ENCODE data around the gene TNPO1.
A peak's percentile ranks its signal among the peaks of the same experiment; 100 is the strongest.
"Not testable (repeated sequence)": the region's sequence is repeated elsewhere in the genome, so short reads cannot be mapped to it uniquely, and the experiment has no call there.

TNPO1 gene

DNA sequence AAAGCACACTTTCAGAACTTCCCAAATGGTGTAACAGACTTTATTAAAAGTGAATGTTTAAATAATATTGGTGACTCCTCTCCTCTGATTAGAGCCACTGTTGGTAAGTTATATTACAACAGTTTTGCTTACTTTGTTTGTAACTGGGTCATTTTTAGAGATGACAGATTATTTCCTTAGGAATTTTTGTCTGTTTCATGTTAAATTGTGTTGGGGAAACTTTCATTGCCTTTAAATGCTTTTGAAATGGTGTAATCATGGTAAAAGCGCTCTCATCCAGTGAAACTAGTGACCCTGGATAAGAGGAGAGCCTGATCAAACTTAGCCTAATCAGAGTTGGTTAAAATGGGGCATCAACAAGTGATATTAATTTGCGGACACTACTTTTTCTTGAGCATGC, 39.4 kb downstream of the TNPO1 start:
- DNase-seq = no peak

DNA sequence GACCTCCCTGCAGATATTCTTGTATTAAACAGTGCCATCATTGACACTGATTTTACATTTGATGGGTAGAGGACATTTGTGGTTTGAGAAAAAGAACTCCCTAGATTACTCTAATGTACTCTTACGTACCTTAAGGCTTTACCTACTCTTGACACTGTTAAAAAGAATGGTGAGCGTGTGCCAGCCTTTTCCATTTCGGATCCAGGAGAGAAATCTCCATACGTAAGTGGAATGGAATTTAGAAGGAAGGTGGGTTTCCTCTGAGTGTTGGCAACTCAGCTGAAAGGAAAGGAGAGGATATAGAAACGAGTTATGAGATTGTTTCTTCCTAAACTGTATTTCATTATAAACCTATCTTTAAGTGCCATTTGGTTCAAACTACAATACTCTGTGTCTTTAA, 40.9 kb downstream of the TNPO1 start:
- peak; percentile 50 for DNase-seq

DNA sequence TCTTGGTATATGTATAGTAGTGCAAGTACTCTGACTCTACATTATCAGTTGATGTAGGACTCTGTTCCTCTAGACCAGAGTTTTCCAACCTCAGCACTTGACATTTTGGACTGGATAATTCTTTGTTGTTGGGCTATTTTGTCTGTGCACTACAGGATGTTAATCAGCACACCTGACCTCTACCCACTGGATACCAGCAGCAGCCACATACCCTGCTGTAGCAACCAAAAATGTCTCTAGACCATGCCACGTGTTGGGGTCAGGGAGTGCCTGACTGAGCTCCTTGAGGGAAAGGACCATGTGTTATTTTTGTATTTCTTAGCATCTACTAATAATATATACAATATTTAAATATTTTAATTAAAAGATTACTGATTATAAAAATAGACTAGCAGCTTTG, 42.7 kb downstream of the TNPO1 start:
- no peak for DNase-seq

DNA sequence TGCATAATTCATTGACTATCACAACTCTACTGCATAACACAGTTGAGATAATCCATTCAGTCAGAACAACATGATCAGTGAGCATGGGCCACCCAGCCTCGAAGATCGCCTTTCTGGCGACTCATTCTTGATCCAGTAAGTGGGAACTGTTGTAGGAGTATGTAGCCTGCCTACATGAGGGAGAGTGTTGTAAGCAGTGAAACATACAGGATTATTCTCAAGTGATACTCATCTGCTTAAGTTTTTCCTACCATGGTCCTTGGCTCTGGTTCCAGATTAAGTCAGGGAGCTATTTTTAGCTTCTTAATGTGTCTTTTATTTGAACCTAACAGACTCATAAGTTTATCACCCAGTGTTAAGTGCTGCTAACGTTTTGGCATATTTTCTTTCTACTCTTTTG, 44.0 kb downstream of the TNPO1 start:
- DNase-seq = no peak

DNA sequence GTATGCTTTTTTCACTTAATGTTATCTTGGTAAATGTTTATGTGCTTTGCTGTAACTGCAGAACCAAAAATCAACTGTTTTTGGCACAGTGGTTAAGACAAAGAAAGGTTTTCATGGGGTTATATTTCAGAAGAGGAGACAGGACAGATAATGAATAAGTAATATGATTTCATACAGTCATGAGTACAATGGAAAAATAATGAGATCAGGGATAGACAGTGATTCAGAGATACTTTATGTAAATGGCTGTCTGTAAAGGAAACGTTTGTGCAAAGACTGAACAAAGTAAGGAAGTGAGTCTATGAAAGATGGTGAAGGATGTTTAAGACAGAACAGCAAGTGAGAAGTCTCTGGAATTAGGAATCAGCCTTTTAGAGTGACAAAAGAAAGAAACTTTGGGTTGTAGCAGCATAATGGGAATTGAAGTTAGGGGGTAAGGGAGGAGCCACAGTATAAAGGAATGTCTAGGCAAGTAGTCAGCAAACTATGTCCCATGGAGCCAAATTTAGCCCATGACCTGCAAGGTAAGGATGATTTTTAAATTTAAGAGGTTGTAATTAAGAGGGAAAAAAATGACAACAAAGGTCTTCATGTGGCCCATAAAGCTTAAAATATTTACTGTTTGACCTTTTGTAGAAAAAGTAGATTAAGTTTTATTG, 55.0 kb downstream of the TNPO1 start:
- no peak for DNase-seq

DNA sequence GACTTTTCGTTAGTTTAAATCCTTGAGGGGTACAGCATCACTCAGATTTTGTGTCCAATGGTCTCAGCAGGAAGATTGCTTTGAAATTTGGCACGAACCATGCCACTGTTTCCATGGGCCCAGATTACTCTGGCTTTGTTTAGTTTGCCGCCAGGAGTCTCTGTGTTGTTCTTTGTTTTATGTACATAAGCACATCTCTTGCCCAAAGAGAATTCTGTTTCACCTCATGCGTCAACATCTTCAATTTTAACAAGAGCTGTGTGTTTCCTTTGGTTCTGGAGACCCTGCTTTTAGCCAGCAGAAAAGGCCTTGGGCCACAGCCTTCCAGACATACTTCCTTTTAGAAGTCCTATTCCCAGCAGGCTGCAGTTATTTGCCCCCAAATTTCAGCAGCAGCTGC, 62.4 kb downstream of the TNPO1 start:
- DNase-seq = no peak

DNA sequence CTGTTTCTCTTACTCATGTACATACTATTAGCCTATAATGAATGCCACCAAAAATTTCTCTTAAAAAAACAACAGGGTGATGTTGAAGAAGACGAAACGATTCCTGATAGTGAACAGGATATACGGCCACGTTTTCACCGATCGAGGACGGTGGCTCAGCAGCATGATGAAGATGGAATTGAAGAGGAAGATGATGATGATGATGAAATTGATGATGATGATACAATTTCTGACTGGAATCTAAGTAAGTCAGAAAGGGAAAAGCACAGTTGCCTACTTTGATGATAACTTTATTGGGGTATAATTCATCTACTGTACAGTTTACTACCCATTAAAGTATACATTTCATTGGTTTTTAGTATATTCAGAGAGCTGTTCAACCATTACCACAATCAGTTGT, 66.5 kb downstream of the TNPO1 start:
- no peak for DNase-seq

DNA sequence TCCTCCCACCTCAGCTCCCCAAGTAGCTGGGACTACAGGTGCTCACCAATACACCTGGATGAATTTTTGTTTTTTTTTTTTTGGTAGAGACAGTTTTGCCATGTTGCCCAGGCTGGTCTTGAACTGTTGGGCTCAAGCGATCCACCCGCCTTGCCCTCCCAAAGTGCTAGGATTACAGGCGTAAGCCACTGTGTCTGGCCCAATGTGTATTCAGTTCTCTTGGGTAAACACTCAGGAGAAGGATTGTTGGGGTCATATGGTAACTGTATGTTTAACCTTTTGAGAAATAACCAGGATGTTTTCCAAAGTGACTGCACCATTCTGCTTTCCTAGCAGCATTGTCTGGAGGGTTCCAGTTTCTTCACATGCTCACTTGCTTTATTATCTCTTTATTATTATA, 67.4 kb downstream of the TNPO1 start:
- no peak for DNase-seq

DNA sequence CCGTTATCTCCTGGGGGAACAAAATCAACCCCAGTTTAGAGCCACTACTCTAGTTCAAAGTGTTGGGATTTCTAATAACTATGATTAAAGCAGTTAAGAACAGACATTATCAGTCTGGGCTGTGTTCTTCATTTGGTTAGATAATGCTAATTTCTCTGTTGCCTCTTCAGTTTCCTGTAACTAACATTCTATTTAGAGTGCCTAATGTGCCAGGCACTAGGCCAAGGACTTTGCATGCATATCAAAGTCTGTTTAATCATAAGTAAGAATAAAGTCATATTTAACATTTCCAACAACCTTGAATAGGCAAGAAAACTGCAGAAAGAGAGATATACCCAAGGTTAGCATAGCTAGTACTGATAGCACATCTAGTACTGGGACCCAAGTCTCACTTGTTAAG, 68.4 kb downstream of the TNPO1 start:
- no peak for DNase-seq

DNA sequence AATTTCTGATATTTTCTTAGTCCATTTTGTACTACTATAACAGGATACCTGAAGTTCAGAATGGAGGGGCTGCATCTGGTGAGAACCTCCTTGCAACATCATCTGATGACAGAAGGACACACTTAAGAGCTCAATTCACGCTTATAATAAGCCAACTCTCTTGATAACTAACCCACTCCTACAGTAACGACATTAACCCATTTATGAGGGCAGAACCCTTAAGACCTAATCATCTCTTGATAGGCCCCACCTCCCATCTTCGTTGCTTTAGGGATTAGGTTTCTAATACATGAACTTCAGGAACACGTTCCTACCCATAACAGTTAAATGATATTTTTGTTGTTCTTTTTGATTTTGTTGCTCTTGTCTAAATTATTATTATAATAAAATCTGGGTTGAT, 69.4 kb downstream of the TNPO1 start:
- no peak for DNase-seq

DNA sequence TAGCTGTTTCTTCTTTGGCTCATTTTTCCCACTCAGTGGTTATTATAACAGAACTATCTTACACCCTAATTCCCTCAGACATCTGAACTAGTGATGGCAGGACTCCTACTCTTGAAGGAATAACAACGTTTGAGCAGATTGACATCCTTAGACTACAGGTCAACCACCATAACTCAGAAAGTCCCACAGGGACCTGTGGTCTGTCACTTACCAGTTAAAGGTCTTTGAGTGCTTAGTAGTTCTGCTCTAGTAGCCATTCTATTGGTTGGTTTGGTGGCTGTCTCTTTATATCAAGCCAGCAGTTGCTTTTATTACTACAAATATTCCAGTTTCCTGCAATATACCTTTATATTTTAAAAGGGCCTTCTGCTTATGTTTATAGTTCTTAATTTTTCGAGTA, 72.1 kb downstream of the TNPO1 start:
- DNase-seq = no peak

DNA sequence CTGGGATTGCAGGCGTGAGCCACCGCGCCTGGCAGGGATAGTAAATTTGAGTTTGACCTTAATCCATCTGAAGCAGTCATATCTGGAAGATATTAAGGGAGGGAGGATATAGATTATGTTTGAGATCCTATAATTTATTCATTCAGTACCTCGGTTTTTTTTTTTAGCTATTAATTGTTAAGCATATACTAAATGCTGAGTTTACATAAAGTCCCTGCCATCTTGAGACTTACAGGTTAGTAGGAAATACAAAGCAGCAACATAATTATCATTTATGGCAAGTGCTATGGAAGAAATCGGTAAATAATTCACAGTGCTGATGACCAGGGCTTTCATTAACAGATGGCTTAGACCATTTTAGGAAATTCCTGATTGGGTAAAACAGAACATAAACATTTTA, 72.9 kb downstream of the TNPO1 start:
- no peak for DNase-seq

DNA sequence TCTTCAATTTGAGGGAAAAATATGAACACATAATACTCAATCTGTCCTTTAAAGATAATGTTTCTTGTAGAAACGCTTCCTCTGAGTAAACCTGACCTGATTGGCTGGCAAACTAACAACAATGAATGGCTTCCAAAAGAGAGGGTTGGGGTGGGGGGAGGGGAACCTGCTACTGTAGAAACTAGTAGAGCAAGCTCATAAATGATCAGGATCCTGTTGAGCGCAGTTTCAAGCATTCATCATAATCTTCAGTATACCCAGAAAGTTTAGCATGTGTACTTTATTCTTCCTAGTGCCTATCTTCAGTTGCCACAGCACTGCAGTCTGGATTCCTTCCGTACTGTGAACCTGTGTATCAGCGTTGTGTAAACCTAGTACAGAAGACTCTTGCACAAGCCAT, 76.4 kb downstream of the TNPO1 start:
- no peak for DNase-seq

DNA sequence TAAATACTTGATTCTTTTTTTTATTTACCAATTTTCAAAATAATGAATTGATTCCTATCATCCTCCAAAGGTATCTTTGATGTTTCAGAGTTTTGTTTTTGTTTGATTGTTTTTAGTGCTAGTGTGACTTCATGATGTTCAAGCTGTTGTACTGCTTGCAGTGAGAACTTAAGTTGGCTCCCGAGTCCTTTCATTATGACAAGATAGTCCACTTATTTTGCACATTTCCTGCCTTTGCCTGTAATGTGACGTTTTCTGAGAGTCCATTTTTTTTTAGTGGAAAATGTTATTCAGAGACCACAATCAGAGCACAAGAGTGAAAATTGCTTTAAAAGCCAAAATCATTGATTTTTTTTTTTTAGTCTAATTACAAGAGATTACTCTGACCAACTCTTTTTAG, 79.3 kb downstream of the TNPO1 start:
- DNase-seq = no peak

DNA sequence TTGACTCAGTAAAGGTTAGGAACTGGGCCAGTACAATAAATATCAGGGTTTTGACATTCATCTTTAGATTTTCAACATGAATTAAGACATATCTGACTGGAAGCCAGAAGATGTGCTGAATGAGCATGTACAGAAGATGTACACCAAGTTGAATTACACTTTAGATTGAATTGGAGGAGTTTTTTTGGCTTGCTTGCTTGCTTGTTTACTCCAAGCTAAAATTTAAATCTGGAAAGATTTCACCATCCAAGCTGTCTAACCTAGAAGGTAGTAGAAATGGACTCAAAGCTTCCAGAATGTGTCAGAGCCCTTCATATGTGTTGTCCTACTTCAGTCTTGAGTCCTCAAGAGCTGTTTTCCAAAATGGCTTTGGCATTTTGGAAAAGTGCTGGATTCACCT, 90.3 kb downstream of the TNPO1 start:
- no peak for DNase-seq

DNA sequence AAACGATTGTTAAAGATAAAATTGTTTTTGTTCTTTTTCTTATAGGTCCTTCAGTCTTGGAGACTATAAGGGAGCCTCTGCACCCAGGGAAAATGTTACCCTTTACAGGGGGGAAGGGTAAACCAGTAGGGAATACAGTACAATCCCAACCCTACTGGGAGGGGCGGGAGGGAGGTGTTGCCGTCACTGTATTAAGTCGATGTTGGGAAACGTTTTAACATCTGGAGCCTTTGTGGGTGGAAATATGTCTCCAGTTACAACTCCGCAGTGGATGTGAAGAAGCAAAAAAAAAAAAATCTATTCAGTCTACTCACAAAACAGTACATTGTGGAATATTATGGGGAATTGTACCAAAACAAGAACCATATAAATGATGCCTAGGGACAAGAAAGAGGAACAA, 92.2 kb downstream of the TNPO1 start:
- DNase-seq = no peak

DNA sequence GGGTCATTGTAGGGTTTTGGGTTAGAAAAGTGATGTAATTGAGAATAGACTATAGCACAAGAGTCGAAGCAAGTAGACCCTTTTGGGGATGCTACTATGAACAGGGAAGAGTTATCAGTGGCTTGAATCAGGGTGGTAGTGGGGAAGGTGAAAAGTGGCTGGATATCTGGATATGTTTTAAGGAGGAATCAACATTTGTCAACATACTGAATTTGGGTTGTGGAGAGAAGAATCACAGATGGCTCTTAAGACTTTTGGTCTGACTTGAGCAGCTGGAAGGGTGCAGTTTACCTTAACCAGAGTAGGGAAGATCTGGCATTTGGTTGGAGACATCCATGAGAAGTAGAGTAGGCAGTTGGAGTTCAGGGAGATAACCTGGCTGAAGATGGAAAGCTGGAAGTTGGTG, 100.9 kb downstream of the TNPO1 start:
- DNase-seq = no peak

DNA sequence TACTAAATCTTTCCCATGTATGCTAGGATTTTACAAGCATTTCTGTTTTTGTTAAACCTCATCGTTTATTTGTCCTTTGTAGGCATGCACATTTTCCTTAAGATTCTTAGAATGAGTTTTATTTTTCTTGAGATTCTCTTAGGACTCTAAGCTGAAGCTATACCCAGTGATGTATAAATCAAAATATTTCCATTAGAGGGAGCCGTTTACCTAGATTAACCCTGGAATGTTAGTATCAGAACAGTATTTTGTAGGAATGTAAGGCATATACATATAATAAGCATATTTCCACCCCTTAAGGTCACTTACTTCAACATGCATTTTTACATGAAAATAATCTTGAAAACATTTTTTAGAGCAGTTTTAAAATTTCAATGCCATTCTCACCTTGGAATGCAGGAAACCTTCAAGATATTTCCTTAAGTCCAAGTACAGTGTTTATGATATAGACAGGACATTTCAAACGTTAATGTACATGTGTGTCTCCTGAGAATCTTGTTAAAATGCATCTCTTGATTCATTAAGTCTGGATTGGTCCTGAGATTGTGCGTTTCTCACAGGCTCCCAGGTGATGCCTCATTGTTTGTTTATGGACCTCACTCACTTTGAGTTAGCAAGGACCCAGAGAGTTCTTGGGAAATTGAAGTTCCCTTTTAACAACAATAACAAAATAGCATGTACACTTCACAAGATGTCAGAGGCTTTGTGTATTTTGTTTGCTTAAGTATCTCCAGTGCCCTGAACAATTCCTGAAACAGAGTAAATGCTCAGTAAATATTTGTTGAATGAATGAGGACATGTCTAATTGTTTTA, 104.4 kb downstream of the TNPO1 start:
- DNase-seq = no peak

DNA sequence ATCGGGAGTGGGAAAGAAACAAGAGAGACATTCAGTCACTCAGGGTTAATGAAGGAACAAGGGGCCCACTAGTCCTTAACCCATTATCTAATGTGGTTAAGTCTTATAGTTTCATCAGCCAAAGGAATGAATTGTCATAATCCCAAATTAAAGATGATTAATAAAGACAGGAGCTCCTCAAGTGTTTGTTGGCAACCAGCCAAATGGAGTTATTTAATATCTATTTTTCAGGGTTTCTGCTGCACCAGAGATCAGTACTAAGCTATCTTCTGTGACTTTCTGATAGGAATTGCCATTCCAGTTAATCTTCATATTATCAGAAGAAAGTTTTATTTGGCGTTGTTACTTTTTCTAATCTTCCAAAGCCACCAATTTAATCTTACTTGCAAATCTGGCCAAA, 105.4 kb downstream of the TNPO1 start:
- no peak for DNase-seq

DNA sequence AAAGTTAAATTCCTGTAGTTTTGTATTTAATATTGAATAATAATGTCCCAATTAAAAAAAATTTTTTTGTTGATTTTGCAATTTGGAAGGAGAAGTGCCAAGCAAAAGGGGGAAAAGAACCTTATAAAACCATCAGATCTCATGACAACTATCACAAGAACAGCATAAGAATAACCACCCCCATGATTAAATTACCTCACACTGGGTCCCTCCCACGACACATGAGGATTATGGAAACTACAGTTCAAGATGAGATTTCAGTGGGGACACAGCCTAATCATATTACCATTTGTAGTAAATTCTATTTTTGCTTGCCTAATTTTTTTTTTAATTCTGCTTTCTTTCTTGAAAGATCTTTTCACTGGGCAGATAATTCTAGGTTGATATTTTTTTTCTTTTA, 106.0 kb downstream of the TNPO1 start:
- DNase-seq = no peak

DNA sequence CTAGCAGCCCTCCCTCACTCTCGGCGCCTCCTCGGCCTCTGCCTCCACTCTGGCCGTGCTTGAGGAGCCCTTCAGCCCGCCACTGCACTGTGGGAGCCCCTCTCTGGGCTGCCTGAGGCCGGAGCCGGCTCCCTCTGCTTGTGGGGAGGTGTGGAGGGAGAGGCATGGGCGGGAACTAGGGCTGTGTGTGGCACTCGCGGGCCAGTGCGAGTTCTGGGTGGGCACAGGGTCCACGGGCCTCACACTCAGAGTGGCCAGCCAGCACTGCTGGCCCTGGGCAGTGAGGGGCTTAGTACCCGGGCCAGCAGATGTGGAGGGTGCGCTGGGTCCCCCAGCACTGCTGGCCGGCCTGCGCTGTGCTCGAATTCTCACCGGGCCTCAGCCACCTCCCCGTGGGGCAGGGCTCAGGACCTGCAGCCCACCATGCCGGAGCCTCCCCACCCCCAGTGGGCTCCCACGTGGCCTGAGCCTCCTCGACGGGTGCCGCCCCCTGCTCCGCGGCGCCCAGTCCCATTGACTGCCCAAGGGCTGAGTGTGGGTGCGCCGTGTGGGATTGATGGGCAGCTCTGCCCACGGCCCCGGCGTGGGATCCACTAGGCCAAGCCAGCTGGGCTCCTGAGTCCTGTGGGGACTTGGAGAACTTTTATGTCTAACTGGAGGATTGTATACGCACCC, 109.0 kb downstream of the TNPO1 start:
- no peak for DNase-seq

DNA sequence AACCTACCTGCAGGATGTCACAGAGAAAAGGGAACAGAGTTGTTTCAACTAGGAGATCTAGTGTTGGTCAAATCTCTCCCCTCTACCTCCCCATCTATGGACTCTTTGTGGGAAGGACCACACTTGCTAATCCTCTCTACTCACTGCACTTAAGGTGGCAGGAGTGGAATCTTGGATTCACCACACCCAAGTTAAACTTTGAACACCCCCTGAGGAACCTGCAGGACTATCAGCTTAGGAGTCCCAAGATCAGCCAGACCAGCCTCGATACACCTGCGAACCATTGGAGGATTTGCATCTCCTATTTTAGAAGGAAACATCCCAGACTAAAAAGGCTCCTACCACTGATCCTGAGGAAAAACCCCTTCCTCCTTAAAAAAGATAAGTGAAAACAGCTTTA, 116.2 kb downstream of the TNPO1 start:
- not testable (repeated sequence) for DNase-seq

DNA sequence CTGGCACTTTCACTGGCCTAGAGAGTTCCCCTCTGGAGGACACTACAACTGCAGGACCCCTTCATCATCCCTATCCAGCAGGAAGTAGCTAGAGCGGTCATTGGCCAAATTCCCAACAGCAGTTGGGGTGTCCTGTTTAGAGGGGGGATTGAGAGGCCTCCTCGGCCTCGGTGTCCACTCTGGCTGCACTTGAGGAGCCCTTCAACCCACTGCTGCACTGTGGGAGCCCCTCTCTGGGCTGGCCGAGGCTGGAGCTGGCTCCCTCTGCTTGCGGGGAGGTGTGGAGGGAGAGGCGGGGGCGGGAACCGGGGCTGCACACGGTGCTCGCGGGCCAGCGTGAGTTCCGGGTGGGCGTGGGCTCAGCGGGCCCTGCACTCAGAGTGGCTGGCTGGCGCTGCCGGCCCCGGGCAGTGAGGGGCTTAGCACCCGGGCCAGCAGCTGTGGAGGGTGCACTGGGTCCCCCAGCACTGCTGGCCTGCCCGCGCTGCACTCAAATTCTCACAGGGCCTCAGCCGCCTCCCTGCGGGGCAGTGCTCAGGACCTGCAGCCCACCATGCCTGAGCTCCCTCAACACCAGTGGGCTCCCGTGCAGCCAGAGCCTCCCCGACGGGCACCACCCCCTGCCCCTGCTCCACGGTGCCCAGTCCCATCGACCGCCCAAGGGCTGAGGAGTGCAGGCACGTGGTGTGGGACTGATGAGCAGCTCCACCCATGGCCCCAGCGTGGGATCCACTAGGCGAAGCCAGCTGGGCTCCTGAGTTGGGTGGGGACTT, 118.7 kb downstream of the TNPO1 start:
- DNase-seq = not testable (repeated sequence)

DNA sequence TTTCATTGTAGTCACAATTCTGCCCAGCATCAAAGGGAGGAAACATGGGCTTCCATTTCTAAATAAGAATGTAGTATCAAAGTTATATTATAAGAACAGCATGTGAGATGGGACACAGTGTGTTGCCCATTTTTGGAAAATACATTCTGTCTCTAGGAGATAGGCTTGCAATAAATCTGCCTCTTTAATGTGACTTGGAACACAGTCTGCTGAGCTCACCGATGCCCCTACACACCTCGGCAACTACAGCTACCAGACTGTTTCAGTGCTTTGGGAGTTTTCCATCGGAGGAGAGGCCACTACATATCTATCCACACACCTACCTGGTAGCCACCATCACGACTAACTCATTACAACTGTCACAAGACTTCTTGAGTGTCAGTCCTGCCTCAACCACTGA, 120.4 kb downstream of the TNPO1 start:
- no peak for DNase-seq

Data from 8988T (cell line).